Small intestine (tissue), 7 donors: Measurements from ENCODE around the gene HGF. TPM values are rescaled to one million over a fixed set of nuclear protein-coding genes. Genes with fewer than 3 reads are reported as not detected.

Source experiments
- DNase-seq, 2 donors: peaks; one replicate each; pipeline versions ENCODE4 v3.0.0 to v3.0.0-alpha.2; 2013
- FAIRE-seq: peaks from 2 replicates; lab custom pipeline; 2012; peaks lifted over from hg19 to GRCh38; lab: Jason Lieb, UNC
- H3K27ac ChIP-seq, 3 donors: one replicate each; pipeline ENCODE4 v1.5.1; 2013; ENCODE audit warnings: low read length in 2 of 3, mild to moderate bottlenecking in 2 of 3, control low read depth in 1 of 3, inconsistent platforms in 1 of 3, low read depth in 1 of 3, moderate library complexity in 1 of 3
- H3K27me3 ChIP-seq, 3 donors: one replicate each; pipeline ENCODE4 v1.6.1; 2013; ENCODE audit warnings: low read length in 3 of 3, inconsistent platforms in 1 of 3; ENCODE audit not compliant: control insufficient read depth in 3 of 3, insufficient read depth in 3 of 3
- H3K36me3 ChIP-seq, 3 donors: one replicate each; pipeline ENCODE4 v1.6.1; 2013; ENCODE audit warnings: low read length in 3 of 3, inconsistent platforms in 1 of 3, low read depth in 1 of 3, mild to moderate bottlenecking in 1 of 3, moderate library complexity in 1 of 3; ENCODE audit not compliant: control insufficient read depth in 3 of 3, insufficient read depth in 2 of 3
- H3K4me1 ChIP-seq, 3 donors: one replicate each; pipeline ENCODE4 v1.6.1; 2013; ENCODE audit warnings: low read length in 2 of 3, inconsistent platforms in 1 of 3, low read depth in 1 of 3, mild to moderate bottlenecking in 1 of 3, moderate library complexity in 1 of 3; ENCODE audit not compliant: control insufficient read depth in 3 of 3, insufficient read depth in 2 of 3
- H3K4me3 ChIP-seq, 3 donors: one replicate each; pipeline ENCODE4 v1.5.1; 2013; ENCODE audit warnings: low read length in 3 of 3, control low read depth in 1 of 3, inconsistent platforms in 1 of 3, low read depth in 1 of 3, mild to moderate bottlenecking in 1 of 3, moderate library complexity in 1 of 3
- H3K9me3 ChIP-seq, 2 donors: one replicate each; pipeline ENCODE4 v1.6.1; 2013; ENCODE audit warnings: low read depth in 1 of 2, low read length in 1 of 2; ENCODE audit not compliant: control insufficient read depth in 2 of 2, insufficient read depth in 1 of 2
- WGBS, 3 donors: extraction: QIAGEN DNeasy Blood & Tissue Kit; methylation state at CpG; one replicate each; pipeline ENCODE4 v1.1.7; 2013; 5-methylcytosine and 5-hydroxymethylcytosine counted together
- polyA plus RNA-seq, 4 donors: library from polyadenylated mRNA; stranded (reverse) in 3 of 4; unstranded in 1 of 4; fragments of 200-250 nt in 3 of 4; fragments of 120-200 nt in 1 of 4; gene quantifications; one replicate each; pipeline versions ENCODE4 v1.2.1 to v1.2.3, GENCODE V29; 2013
- donor health status: healthy with polysubstance abuse.
- donor health status: control.
- donor health status: control.
- donor health status: Bipolar disorder and iron deficiency.
- donor health status: healthy.

HGF gene
- polyA plus RNA-seq, 4 donors: under 0.01 to 1.4 (median 1.2) TPM; not detected in 1

DNA sequence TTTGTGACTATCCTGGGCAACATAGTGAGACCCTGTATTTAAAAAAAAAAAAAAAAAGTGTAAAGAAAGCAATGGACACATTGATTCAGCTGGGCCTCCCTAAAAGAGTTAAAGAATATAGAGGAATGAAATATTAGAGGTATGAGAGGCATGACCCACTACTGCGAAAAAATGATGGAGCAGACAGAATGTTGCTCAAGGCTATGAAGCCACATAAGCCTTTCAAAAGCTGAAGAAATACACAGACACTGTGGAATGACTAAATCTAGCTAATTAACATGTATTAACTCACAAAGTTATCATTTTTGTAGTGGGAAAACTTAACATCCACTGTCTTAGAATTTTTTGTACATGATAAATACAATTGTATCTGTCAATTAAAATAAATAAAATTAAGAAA lies 107.3 kb downstream of the HGF start:
- WGBS, 3 donors: 83 to 96% (median 86%) methylated on average over 1 of the region's 1 CpG
- no peak for FAIRE-seq

GRCh38 chr7:81659697-81660395 lies 110.0 kb downstream of the HGF start:
- FAIRE-seq (no peak), DNase-seq (no peak)
- no peaks in the 10 kb centered on the region for H3K27me3 ChIP-seq
- H3K36me3 ChIP-seq: no peaks in the 10 kb centered on the region
- H3K4me3 ChIP-seq: no peak overlapping the region
- H3K9me3 ChIP-seq: peaks cover 0 to 3% of the 10 kb centered on the region in 2 donors
- 73 to 91% (median 80%) methylated on average over 3 of the region's 3 CpGs for WGBS, 3 donors
- no peak overlapping the region for H3K27ac ChIP-seq
- H3K4me1 ChIP-seq: no peaks in the 10 kb centered on the region

More for the DNA sequence above, 107.3 kb downstream of the HGF start:
- DNase-seq: no peak
- Histone ChIP-seq H3K36me3 (no peaks in the 10 kb centered on the region), H3K27ac (no peak overlapping the region), H3K4me1 (no peaks in the 10 kb centered on the region), H3K27me3 (no peaks in the 10 kb centered on the region), H3K4me3 (no peak overlapping the region), H3K9me3 (peaks cover 0 to 3% of the 10 kb centered on the region in 2 donors)

DNA sequence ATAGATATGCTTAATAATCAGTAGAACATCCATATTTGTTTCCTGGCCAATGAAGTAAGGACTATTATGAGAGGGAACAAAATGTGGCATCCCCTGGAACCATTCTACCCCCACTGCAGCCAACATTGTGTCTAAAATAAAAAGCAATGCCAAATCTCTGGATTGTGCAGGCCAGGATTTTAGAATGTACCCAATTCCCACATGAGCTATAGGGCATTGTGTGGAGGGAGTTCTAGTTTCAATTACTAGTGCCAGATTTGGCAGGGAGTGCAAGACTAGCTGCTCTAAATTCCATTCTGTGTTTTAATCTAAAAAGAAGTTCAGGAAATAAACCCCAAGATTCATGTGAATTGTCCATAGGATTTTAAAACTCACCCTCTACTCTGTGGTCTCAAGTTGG lies 112.3 kb downstream of the HGF start:
- H3K27me3 ChIP-seq: no peaks in the 10 kb centered on the region
- no peak overlapping the region for H3K4me3 ChIP-seq
- no peaks in the 10 kb centered on the region for H3K36me3 ChIP-seq
- no peak overlapping the region for H3K27ac ChIP-seq
- FAIRE-seq: no peak
- H3K9me3 ChIP-seq: peaks cover 0 to 3% of the 10 kb centered on the region in 2 donors
- H3K4me1 ChIP-seq: no peaks in the 10 kb centered on the region
- DNase-seq: no peak

DNA sequence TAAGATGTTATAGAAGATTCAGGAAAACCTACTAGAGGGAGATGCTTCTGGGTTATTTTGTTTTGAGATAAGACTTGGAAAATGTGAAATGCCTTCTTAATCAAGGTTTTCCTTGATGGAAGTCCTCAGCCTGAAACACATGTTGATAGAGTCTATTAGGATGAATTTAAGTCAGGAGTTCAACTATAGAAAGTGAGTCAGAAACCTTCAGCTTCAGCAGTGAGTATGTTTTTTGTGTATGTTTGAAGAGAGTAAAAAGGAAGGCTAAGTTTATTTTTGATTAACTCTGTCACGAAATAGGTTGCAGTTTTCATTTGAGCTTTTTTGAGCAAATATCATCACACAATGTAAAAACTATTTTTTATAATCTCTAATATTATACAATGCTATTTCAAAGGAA lies 114.6 kb downstream of the HGF start:
- DNase-seq (no peak), FAIRE-seq (no peak)
- Histone ChIP-seq H3K4me3 (no peak overlapping the region), H3K4me1 (no peaks in the 10 kb centered on the region), H3K36me3 (no peaks in the 10 kb centered on the region), H3K9me3 (peaks cover 0 to 3% of the 10 kb centered on the region in 2 donors), H3K27me3 (no peaks in the 10 kb centered on the region), H3K27ac (no peak overlapping the region)
- WGBS, 3 donors: 48 to 75% (median 71%) methylated on average over 1 of the region's 1 CpG

DNA sequence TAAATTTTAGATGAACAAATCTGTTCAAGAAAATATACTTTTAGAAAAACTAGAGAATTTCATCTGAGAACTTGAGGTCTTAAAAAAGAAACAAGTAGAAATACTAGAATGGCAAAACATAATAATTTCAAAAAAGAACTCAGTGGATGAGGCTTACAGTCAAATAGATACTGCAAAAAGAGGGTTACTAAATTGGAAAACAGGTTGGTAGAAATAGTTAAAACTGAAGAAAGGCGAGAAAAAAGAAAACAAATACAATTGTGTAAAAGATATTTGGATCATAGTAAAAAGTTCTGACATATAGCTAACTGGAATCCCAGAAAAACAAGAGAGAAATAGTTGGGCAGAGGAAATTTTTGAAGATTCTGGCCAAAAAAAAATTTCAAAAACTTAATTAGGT lies 117.6 kb downstream of the HGF start:
- WGBS, 3 donors: 87 to 92% (median 88%) methylated on average over 1 of the region's 1 CpG
- no peaks in the 10 kb centered on the region for H3K36me3 ChIP-seq
- no peaks in the 10 kb centered on the region for H3K27me3 ChIP-seq
- FAIRE-seq: no peak
- no peak overlapping the region for H3K4me3 ChIP-seq
- no peak for DNase-seq
- H3K4me1 ChIP-seq: no peaks in the 10 kb centered on the region
- no peaks in the 10 kb centered on the region for H3K9me3 ChIP-seq
- no peak overlapping the region for H3K27ac ChIP-seq
